DLD1 (cell line): ENCODE data around the gene ZNF646.

ENCODE experiments used
- in situ Hi-C: cut with HindIII; loops from 2 replicates; pipeline ENCODE4 v1.10.0; 2017; ENCODE audit warnings: low sequenced_read_pairs

Gene ZNF646

GRCh38 chr16:31128711-31129567, 54.7 kb downstream of the ZNF646 start:
- in situ Hi-C loops = no loop called here

- in situ Hi-C loops = no loop called here
Observed at GRCh38 chr16:31129568-31130335, 55.5 kb downstream of the ZNF646 start.

GRCh38 chr16:31130336-31130891, 56.2 kb downstream of the ZNF646 start:
- in situ Hi-C loops = no loop called here

- in situ Hi-C loops = no loop called here
Observed at GRCh38 chr16:31130899-31131298, 56.7 kb downstream of the ZNF646 start.

- in situ Hi-C loops = no loop called here
Observed at GRCh38 chr16:31131416-31131815, 57.2 kb downstream of the ZNF646 start.

- in situ Hi-C loops = no loop called here
Observed at GRCh38 chr16:31131841-31132271, 57.6 kb downstream of the ZNF646 start.

DNA sequence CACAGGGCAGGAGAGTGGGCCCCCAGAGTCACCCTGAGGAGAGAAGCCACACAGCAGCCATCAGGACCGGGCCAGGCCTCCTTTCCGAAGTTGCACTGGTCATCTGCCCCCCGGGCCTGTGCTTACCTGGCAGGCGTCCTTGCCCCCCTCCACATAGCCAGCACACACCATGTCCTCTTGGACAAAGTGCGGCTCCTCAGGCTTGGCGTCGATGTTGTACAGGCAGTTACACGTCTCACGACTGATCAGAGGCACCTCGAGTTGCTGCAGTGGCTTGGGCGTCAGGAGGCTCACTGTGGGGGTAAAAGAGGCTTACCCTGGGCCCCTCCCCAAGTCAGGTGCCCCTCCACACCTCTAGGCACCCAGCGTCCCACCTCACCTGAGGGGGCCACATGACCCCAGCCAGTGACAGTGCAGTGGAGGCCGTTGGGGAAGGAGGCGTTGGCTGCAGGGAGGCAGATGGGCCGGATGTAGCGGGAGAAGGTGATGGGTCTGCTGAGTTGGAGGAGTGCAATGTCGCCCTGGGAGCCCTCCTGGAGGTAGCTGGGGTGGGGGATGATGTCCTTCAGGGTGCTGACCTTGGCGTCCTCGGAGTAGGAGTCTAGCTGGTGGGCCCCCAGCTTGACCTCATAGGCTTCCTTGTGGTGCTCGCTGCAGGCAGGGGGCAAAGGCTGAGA, 58.2 kb downstream of the ZNF646 start:
- in situ Hi-C loops = no loop called here

DNA sequence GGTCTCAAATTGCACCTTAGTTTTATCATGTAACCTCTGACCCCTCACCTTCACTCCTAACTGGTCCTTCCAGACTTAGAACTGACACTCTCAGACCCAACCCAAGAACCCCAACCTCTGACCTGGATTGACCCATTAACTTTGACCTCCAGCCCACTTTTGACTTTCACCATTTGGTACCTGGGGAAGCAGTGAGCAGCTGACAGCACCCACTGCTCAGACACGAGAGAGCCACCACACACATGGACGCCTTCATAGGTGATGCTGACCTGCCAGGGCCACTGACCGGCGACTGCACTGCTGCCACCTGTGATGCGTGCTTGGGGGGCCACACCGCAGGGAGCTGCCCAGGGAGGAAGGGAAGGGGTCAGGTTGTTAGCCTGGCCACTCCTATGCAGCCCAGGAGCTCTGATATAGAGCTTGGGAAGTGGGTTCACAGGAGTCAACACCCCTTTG, 58.9 kb downstream of the ZNF646 start:
- in situ Hi-C loops = no loop called here
